SK-N-SH (cell line): ENCODE results near the gene AIMP1.

Experiments used
- POLR2AphosphoS5 ChIP-seq: IDR thresholded peaks from 2 replicates; pipeline ENCODE4 v1.6.1; 2012; ENCODE audit warnings: low read depth, low read length
- RXRA ChIP-seq: IDR thresholded peaks from 2 replicates; pipeline ENCODE4 v1.4.0; 2012; ENCODE audit warnings: low read depth, mild to moderate bottlenecking, borderline replicate concordance
- TAF1 ChIP-seq: IDR thresholded peaks from 2 replicates; pipeline ENCODE4 v1.6.1; 2012; ENCODE audit warnings: low read depth, mild to moderate bottlenecking, low read length, moderate library complexity, borderline replicate concordance
- YY1 ChIP-seq: IDR thresholded peaks from 2 replicates; pipeline ENCODE4 v1.4.0; 2012; ENCODE audit warnings: low read depth, mild to moderate bottlenecking
- TF ChIP-seq, protein P1 (sequence below): fragments of 200-600 bp; sonication (generic); IDR thresholded peaks from 2 replicates; pipeline ENCODE4 v1.6.1; 2017; ENCODE audit warnings: antibody characterized with exemption, mild to moderate bottlenecking, moderate library complexity
- TF ChIP-seq, protein P2 (sequence below): IDR thresholded peaks from 2 replicates; pipeline ENCODE4 v1.4.0; 2012; ENCODE audit warnings: low read depth, borderline replicate concordance

DNA sequence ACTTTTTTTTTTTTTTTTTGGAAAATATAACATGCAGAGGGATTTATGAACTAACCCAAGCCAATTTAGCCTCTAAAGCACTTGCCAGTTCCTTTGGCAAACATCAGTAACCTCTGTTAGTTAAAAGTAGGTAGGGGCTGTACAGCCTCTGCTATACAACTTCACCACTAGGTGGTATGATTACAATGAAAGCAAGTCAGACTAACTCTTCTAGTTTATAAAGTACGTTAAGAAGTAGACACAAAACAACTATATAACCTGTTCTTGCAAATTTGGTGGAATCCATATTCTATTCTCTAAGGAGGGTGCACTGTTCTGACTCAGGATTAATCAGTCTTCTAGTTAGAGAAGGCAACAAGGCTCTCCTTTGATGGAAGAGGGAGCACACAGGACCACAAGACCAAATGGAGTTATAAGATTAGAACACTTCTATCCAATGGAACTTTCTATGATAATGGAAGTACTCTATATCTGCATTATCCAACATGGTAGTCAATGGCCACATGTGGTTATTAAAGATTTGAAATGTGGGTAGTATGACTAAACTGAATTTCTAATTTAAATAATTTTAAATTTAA is 12.8 kb downstream of the AIMP1 start:
- TF ChIP-seq RXRA: no peak
- TF ChIP-seq YY1: no peak
- TF ChIP-seq, protein P1, sequence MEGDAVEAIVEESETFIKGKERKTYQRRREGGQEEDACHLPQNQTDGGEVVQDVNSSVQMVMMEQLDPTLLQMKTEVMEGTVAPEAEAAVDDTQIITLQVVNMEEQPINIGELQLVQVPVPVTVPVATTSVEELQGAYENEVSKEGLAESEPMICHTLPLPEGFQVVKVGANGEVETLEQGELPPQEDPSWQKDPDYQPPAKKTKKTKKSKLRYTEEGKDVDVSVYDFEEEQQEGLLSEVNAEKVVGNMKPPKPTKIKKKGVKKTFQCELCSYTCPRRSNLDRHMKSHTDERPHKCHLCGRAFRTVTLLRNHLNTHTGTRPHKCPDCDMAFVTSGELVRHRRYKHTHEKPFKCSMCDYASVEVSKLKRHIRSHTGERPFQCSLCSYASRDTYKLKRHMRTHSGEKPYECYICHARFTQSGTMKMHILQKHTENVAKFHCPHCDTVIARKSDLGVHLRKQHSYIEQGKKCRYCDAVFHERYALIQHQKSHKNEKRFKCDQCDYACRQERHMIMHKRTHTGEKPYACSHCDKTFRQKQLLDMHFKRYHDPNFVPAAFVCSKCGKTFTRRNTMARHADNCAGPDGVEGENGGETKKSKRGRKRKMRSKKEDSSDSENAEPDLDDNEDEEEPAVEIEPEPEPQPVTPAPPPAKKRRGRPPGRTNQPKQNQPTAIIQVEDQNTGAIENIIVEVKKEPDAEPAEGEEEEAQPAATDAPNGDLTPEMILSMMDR: peak; percentile 78
- no peak for TF ChIP-seq POLR2AphosphoS5
- TF ChIP-seq, protein P2, sequence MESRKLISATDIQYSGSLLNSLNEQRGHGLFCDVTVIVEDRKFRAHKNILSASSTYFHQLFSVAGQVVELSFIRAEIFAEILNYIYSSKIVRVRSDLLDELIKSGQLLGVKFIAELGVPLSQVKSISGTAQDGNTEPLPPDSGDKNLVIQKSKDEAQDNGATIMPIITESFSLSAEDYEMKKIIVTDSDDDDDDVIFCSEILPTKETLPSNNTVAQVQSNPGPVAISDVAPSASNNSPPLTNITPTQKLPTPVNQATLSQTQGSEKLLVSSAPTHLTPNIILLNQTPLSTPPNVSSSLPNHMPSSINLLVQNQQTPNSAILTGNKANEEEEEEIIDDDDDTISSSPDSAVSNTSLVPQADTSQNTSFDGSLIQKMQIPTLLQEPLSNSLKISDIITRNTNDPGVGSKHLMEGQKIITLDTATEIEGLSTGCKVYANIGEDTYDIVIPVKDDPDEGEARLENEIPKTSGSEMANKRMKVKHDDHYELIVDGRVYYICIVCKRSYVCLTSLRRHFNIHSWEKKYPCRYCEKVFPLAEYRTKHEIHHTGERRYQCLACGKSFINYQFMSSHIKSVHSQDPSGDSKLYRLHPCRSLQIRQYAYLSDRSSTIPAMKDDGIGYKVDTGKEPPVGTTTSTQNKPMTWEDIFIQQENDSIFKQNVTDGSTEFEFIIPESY: no peak
- no peak for TF ChIP-seq TAF1
